Neuronal stem cell (in vitro differentiated cells): Measurements from ENCODE around the gene SSR3.
A peak's percentile ranks its signal among the peaks of the same experiment; 100 is the strongest.

Source experiments
- DNase-seq: peaks from one replicate; pipeline ENCODE4 v3.0.0-alpha.2; 2013; ENCODE audit warnings: low spot score
- H2AFZ ChIP-seq: one replicate; pipeline ENCODE4 v1.6.1; 2013; ENCODE audit warnings: mild to moderate bottlenecking, low read length, inconsistent platforms
- H2AK5ac ChIP-seq: 2 replicates; pipeline ENCODE4 v1.6.1; 2013; ENCODE audit warnings: low read depth, mild to moderate bottlenecking, inconsistent platforms, low read length, moderate library complexity, mixed read lengths
- H2BK120ac ChIP-seq: 2 replicates; pipeline ENCODE4 v1.6.1; 2013; ENCODE audit warnings: low read depth, mild to moderate bottlenecking, inconsistent platforms, low read length, moderate library complexity, mixed read lengths
- H2BK12ac ChIP-seq: one replicate; pipeline ENCODE4 v1.6.1; 2013; ENCODE audit warnings: low read length, inconsistent platforms
- H2BK15ac ChIP-seq: 2 replicates; pipeline ENCODE4 v1.6.1; 2013; ENCODE audit warnings: mild to moderate bottlenecking, low read length, inconsistent platforms, mixed read lengths
- H2BK5ac ChIP-seq: one replicate; pipeline ENCODE4 v1.6.1; 2013; ENCODE audit warnings: inconsistent platforms, mild to moderate bottlenecking, low read length, moderate library complexity
- H3K14ac ChIP-seq: one replicate; pipeline ENCODE4 v1.6.1; 2013; ENCODE audit warnings: low read length, inconsistent platforms
- H3K18ac ChIP-seq: 2 replicates; pipeline ENCODE4 v1.6.1; 2013; ENCODE audit warnings: low read length, inconsistent platforms
- H3K23ac ChIP-seq: 2 replicates; pipeline ENCODE4 v1.6.1; 2013; ENCODE audit warnings: low read depth, mild to moderate bottlenecking, mixed read lengths, low read length, inconsistent platforms; ENCODE audit not compliant: poor library complexity
- H3K27ac ChIP-seq: replicated peaks from 3 replicates; pipeline ENCODE4 v1.5.1; 2013; ENCODE audit warnings: low read length, inconsistent platforms
- H3K27me3 ChIP-seq, 3 experiments: 2 replicates each; pipeline ENCODE4 v1.6.1; 2013; ENCODE audit warnings: low read length in 3 of 3, mild to moderate bottlenecking in 2 of 3, inconsistent platforms in 1 of 3, low read depth in 1 of 3, mixed read lengths in 1 of 3, moderate library complexity in 1 of 3; ENCODE audit not compliant: control insufficient read depth in 3 of 3, insufficient read depth in 3 of 3
- H3K36me3 ChIP-seq, 2 donors: replicated peaks in 1 of 2; 2 replicates each; pipeline ENCODE4 v1.6.1; 2013; ENCODE audit warnings: low read length in 2 of 2; ENCODE audit not compliant: control insufficient read depth in 2 of 2, insufficient read depth in 2 of 2
- H3K4ac ChIP-seq: 2 replicates; pipeline ENCODE4 v1.6.1; 2013; ENCODE audit warnings: inconsistent platforms, mild to moderate bottlenecking, low read length, moderate library complexity
- H3K4me1 ChIP-seq, 2 donors: 1 replicate in 1 of 2; 2 replicates in 1 of 2; pipeline ENCODE4 v1.6.1; 2013; ENCODE audit warnings: low read length in 2 of 2, low read depth in 1 of 2; ENCODE audit not compliant: control insufficient read depth in 2 of 2, insufficient read depth in 1 of 2
- H3K4me2 ChIP-seq: one replicate; pipeline ENCODE4 v1.6.1; 2013; ENCODE audit warnings: mild to moderate bottlenecking, low read length, inconsistent platforms; ENCODE audit not compliant: insufficient read depth, poor library complexity, severe bottlenecking
- H3K4me3 ChIP-seq, 2 donors: 2 replicates each; pipeline ENCODE4 v1.5.1; 2013; ENCODE audit warnings: low read length in 2 of 2, mild to moderate bottlenecking in 2 of 2, inconsistent platforms in 1 of 2, moderate library complexity in 1 of 2
- H3K79me1 ChIP-seq: one replicate; pipeline ENCODE4 v1.6.1; 2013; ENCODE audit warnings: low read depth, mild to moderate bottlenecking, inconsistent platforms, low read length, moderate library complexity
- H3K9ac ChIP-seq: one replicate; pipeline ENCODE4 v1.6.1; 2013; ENCODE audit warnings: mild to moderate bottlenecking, low read depth, low read length, inconsistent platforms; ENCODE audit not compliant: poor library complexity
- H3K9me3 ChIP-seq, 2 donors: replicated peaks in 1 of 2; 2 replicates each; pipeline versions ENCODE3 to v1.6.1; 2013; ENCODE audit warnings: low read length in 2 of 2, mild to moderate bottlenecking in 2 of 2, inconsistent platforms in 1 of 2, low read depth in 1 of 2, mixed read lengths in 1 of 2, moderate library complexity in 1 of 2; ENCODE audit not compliant: control insufficient read depth in 2 of 2, insufficient read depth in 1 of 2
- H4K8ac ChIP-seq: one replicate; pipeline ENCODE4 v1.6.1; 2013; ENCODE audit warnings: low read depth, mild to moderate bottlenecking, inconsistent platforms, low read length, moderate library complexity
- H4K91ac ChIP-seq: one replicate; pipeline ENCODE4 v1.6.1; 2013; ENCODE audit warnings: low read length, low read depth, mild to moderate bottlenecking, inconsistent platforms; ENCODE audit not compliant: poor library complexity
- WGBS, 2 donors: extraction: QIAGEN DNeasy Blood & Tissue Kit; methylation state at CpG; one replicate each; pipeline ENCODE4 v1.1.7; 2013; ENCODE audit warnings: missing lambda C conversion rate in 2 of 2, mixed read lengths in 1 of 2; ENCODE audit not compliant: insufficient read length in 2 of 2, insufficient replicate concordance in 1 of 2; ENCODE audit errors: extremely low coverage in 2 of 2; 5-methylcytosine and 5-hydroxymethylcytosine counted together

Gene SSR3

GRCh38 chr3:156525808-156526207, 29.1 kb downstream of the SSR3 start:
- Histone ChIP-seq H3K14ac (no peak overlapping the region), H3K4me1 (peaks cover 4 to 9% of the 10 kb centered on the region in 2 donors), H2BK5ac (no peak overlapping the region), H3K27ac (no peak overlapping the region), H3K23ac (no peak overlapping the region), H3K4me2 (no peak overlapping the region), H3K27me3 (no peaks in the 10 kb centered on the region), H2BK12ac (no peak overlapping the region), H2BK15ac (no peak overlapping the region), H3K79me1 (peaks cover 3% of the 10 kb centered on the region), H2AK5ac (no peak overlapping the region), H3K18ac (no peak overlapping the region), H2BK120ac (no peak overlapping the region), H3K4me3 (no peak overlapping the region), H4K91ac (no peak overlapping the region), H4K8ac (no peak overlapping the region), H2AFZ (no peak overlapping the region), H3K9me3 (no peaks in the 10 kb centered on the region), H3K36me3 (no peaks in the 10 kb centered on the region), H3K9ac (no peak overlapping the region), H3K4ac (no peak overlapping the region)
- no peak for DNase-seq
- no CpG with 5 or more reads among the region's 1 CpG for WGBS, 2 donors

GRCh38 chr3:156522673-156523072, 32.2 kb downstream of the SSR3 start:
- no peak overlapping the region for H3K9ac ChIP-seq
- no peaks in the 10 kb centered on the region for H3K79me1 ChIP-seq
- no peak overlapping the region for H3K4me2 ChIP-seq
- no peak overlapping the region for H3K4me3 ChIP-seq
- H2BK15ac ChIP-seq = no peak overlapping the region
- H3K4ac ChIP-seq = no peak overlapping the region
- no peak overlapping the region for H4K8ac ChIP-seq
- H3K27me3 ChIP-seq = no peaks in the 10 kb centered on the region
- no peak overlapping the region for H3K18ac ChIP-seq
- H2BK120ac ChIP-seq = no peak overlapping the region
- H3K23ac ChIP-seq = no peak overlapping the region
- H2BK5ac ChIP-seq = no peak overlapping the region
- H3K27ac ChIP-seq = no peak overlapping the region
- H2BK12ac ChIP-seq = no peak overlapping the region
- no peak overlapping the region for H3K14ac ChIP-seq
- WGBS, 2 donors = no CpG with 5 or more reads among the region's 4 CpGs
- H3K4me1 ChIP-seq = peaks cover 2 to 7% of the 10 kb centered on the region in 2 donors
- H2AFZ ChIP-seq = no peak overlapping the region
- H4K91ac ChIP-seq = no peak overlapping the region
- no peaks in the 10 kb centered on the region for H3K36me3 ChIP-seq
- no peaks in the 10 kb centered on the region for H3K9me3 ChIP-seq
- H2AK5ac ChIP-seq = no peak overlapping the region
- DNase-seq = no peak

- Histone ChIP-seq H3K27ac (no peak overlapping the region), H2BK5ac (no peak overlapping the region), H3K36me3 (no peaks in the 10 kb centered on the region), H3K27me3 (no peaks in the 10 kb centered on the region), H3K14ac (no peak overlapping the region), H3K18ac (no peak overlapping the region), H4K91ac (no peak overlapping the region), H2AFZ (no peak overlapping the region), H3K23ac (no peak overlapping the region), H2BK120ac (no peak overlapping the region), H4K8ac (no peak overlapping the region), H3K4me1 (peaks cover 2 to 7% of the 10 kb centered on the region in 2 donors), H2AK5ac (no peak overlapping the region), H3K9ac (no peak overlapping the region), H2BK15ac (no peak overlapping the region), H3K4ac (no peak overlapping the region), H3K4me3 (no peak overlapping the region), H3K79me1 (no peaks in the 10 kb centered on the region), H2BK12ac (no peak overlapping the region), H3K4me2 (no peak overlapping the region), H3K9me3 (no peaks in the 10 kb centered on the region)
- no CpG with 5 or more reads among the region's 1 CpG for WGBS, 2 donors
- no peak for DNase-seq
Observed at GRCh38 chr3:156519758-156520162, 35.2 kb downstream of the SSR3 start.

- no peak overlapping the region for H3K18ac ChIP-seq
- peaks cover 2 to 7% of the 10 kb centered on the region in 2 donors for H3K4me1 ChIP-seq
- no peak overlapping the region for H2BK5ac ChIP-seq
- H3K9ac ChIP-seq = peak overlapping the region; percentile 2
- H3K23ac ChIP-seq = no peak overlapping the region
- H3K4ac ChIP-seq = no peak overlapping the region
- no peak for DNase-seq
- H2BK12ac ChIP-seq = no peak overlapping the region
- no peaks in the 10 kb centered on the region for H3K79me1 ChIP-seq
- H3K9me3 ChIP-seq = no peaks in the 10 kb centered on the region
- H2AK5ac ChIP-seq = no peak overlapping the region
- H3K27me3 ChIP-seq = no peaks in the 10 kb centered on the region
- no peak overlapping the region for H3K4me3 ChIP-seq
- no peak overlapping the region for H4K91ac ChIP-seq
- no peak overlapping the region for H3K14ac ChIP-seq
- H4K8ac ChIP-seq = no peak overlapping the region
- no peak overlapping the region for H3K4me2 ChIP-seq
- H3K27ac ChIP-seq = no peak overlapping the region
- H2BK120ac ChIP-seq = no peak overlapping the region
- no peak overlapping the region for H2BK15ac ChIP-seq
- no peak overlapping the region for H2AFZ ChIP-seq
- no peaks in the 10 kb centered on the region for H3K36me3 ChIP-seq
Observed at GRCh38 chr3:156518726-156519125, 36.2 kb downstream of the SSR3 start.
